Measurements from ENCODE around the gene CDC25B. TPM values are rescaled to one million over a fixed set of nuclear protein-coding genes. Genes with fewer than 3 reads are reported as not detected.
A peak's percentile ranks its signal among the peaks of the same experiment; 100 is the strongest.

The CDC25B gene
- total and polyA plus RNA-seq, 10 of the 15 experiments (the other 5 are each of a cell fraction or from before 2014, with no cell fraction given) = 4.6 to 58.8 (median 24.6) TPM

- TF ChIP-seq FOS (IDR thresholded peaks at IDR 0.05; ENCODE audit: borderline replicate concordance, extremely low read depth, insufficient read length) (no peak), WRNIP1 (IDR thresholded peaks at IDR 0.05; ENCODE audit: borderline replicate concordance, low read depth, low read length) (no peak), EGR1 (IDR thresholded peaks at IDR 0.05; ENCODE audit: borderline replicate concordance in 1 of 2, low read depth in 2 of 2, low read length in 2 of 2) (peak in 1 of 2 experiments; percentile 17; a peak in 1 of 3 replicates), ZNF24 (IDR thresholded peaks at IDR 0.05) (no peak), RAD21 (IDR thresholded peaks at IDR 0.05; ENCODE audit: insufficient read depth, low read depth, low read length) (no peak), EED (IDR thresholded peaks at IDR 0.05; ENCODE audit: low read depth) (peak; percentile 58), NRF1 (conservative IDR thresholded peaks at IDR 0.05; ENCODE audit: low read depth, low read length) (peak; percentile 82), MTA3 (IDR thresholded peaks at IDR 0.05; ENCODE audit: borderline replicate concordance, low read length) (no peak), POLR2A (IDR thresholded peaks at IDR 0.05; ENCODE audit: low read depth, low read length) (peak; percentile 98), BCL3 (IDR thresholded peaks at IDR 0.05; ENCODE audit: borderline replicate concordance, insufficient read depth, low read depth, low read length, poor library complexity, severe bottlenecking) (no peak), E4F1 (IDR thresholded peaks at IDR 0.05; ENCODE audit: borderline replicate concordance, partially characterized antibody) (peak; percentile 45), POLR2AphosphoS5 (IDR thresholded peaks at IDR 0.05; ENCODE audit: low read length) (peak; percentile 70; the same call in 1 of the 2 replicates), FOXK2 (IDR thresholded peaks at IDR 0.05) (no peak), HSF1 (IDR thresholded peaks at IDR 0.05; ENCODE audit: low read depth, low read length) (no peak), YY1 (IDR thresholded peaks at IDR 0.05; ENCODE audit: low read depth, low read length) (peak; percentile 84), E2F4 (IDR thresholded peaks at IDR 0.05; ENCODE audit: low read depth, low read length) (no peak), POLR2AphosphoS2 (IDR thresholded peaks at IDR 0.05; ENCODE audit: low read depth, low read length) (0 out of 2 replicates have a peak, but pooled peaks have one; percentile 38), RFX5 (IDR thresholded peaks at IDR 0.05; ENCODE audit: low read depth, low read length) (peak; percentile 45; the same call in 1 of the 2 replicates), CEBPZ (IDR thresholded peaks at IDR 0.05; ENCODE audit: low read depth, low read length) (no peak)
These were observed 50.8 kb downstream of the CDC25B start, which contains the start of gene MAVS (continued) for GRCh38 chr20:3846740-3847428.

All from GM12878 (cell line).